Bronchial epithelial cell (primary cell): Measurements from ENCODE around the gene FAM3D. TPM values are rescaled to one million over a fixed set of nuclear protein-coding genes. Genes with fewer than 3 reads are reported as not detected.

Source experiments
- DNase-seq: peaks from one replicate; pipeline ENCODE4 v3.0.0-alpha.2; 2010; ENCODE audit warnings: low read depth
- FAIRE-seq: peaks from 2 replicates; lab custom pipeline; 2011; peaks lifted over from hg19 to GRCh38; lab: Jason Lieb, UNC
- H3K27me3 ChIP-seq: 2 replicates; pipeline ENCODE4 v1.5.1; 2011; ENCODE audit warnings: low read length; ENCODE audit not compliant: control insufficient read depth, insufficient read depth
- H3K36me3 ChIP-seq: 2 replicates; pipeline ENCODE4 v1.5.1; 2011; ENCODE audit warnings: low read length; ENCODE audit not compliant: control insufficient read depth, insufficient read depth
- H3K4me3 ChIP-seq: 2 replicates; pipeline ENCODE4 v1.5.1; 2011; ENCODE audit warnings: mild to moderate bottlenecking, low read depth, low read length, control low read depth
- total RNA-seq: library from RNA; depleted of rRNA; stranded (reverse); fragments of >200 nt; gene quantifications from 2 replicates; pipeline ENCODE4 v1.2.1, GENCODE V29; 2014
- TF ChIP-seq, protein P1 (sequence below): IDR thresholded peaks from 2 replicates; pipeline ENCODE4 v1.5.1; 2011; ENCODE audit warnings: mild to moderate bottlenecking, moderate library complexity, low read length, control low read depth, inconsistent platforms; ENCODE audit not compliant: insufficient read depth, severe bottlenecking

The FAM3D gene
- total RNA-seq, 1 donor from 2014 or later: 5.3 TPM

DNA sequence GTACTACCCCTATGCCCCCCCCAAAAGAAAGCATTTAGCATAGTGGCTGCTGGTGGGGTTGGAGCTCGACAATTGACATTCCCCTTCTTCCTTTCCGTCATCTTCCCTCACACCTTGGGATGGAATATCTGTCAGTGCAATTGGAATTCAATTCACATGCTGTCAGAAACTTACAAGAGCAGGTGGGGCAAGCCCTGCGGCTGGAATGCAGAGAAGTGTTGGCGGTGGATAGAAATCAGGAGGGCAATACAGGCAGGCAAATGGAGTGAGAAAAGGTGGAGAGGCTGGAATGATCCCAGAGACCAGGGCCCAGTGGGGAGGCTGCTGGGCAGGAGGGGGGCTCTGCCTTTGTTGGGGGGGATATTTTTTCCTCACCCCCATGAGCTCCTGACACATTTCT lies 44.1 kb downstream of the FAM3D start:
- Histone ChIP-seq H3K4me3 (no peak overlapping the region), H3K36me3 (no peaks in the 10 kb centered on the region), H3K27me3 (peaks cover 2% of the 10 kb centered on the region)
- FAIRE-seq: no peak
- TF ChIP-seq, protein P1, sequence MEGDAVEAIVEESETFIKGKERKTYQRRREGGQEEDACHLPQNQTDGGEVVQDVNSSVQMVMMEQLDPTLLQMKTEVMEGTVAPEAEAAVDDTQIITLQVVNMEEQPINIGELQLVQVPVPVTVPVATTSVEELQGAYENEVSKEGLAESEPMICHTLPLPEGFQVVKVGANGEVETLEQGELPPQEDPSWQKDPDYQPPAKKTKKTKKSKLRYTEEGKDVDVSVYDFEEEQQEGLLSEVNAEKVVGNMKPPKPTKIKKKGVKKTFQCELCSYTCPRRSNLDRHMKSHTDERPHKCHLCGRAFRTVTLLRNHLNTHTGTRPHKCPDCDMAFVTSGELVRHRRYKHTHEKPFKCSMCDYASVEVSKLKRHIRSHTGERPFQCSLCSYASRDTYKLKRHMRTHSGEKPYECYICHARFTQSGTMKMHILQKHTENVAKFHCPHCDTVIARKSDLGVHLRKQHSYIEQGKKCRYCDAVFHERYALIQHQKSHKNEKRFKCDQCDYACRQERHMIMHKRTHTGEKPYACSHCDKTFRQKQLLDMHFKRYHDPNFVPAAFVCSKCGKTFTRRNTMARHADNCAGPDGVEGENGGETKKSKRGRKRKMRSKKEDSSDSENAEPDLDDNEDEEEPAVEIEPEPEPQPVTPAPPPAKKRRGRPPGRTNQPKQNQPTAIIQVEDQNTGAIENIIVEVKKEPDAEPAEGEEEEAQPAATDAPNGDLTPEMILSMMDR: no peak
- no peak for DNase-seq

DNA sequence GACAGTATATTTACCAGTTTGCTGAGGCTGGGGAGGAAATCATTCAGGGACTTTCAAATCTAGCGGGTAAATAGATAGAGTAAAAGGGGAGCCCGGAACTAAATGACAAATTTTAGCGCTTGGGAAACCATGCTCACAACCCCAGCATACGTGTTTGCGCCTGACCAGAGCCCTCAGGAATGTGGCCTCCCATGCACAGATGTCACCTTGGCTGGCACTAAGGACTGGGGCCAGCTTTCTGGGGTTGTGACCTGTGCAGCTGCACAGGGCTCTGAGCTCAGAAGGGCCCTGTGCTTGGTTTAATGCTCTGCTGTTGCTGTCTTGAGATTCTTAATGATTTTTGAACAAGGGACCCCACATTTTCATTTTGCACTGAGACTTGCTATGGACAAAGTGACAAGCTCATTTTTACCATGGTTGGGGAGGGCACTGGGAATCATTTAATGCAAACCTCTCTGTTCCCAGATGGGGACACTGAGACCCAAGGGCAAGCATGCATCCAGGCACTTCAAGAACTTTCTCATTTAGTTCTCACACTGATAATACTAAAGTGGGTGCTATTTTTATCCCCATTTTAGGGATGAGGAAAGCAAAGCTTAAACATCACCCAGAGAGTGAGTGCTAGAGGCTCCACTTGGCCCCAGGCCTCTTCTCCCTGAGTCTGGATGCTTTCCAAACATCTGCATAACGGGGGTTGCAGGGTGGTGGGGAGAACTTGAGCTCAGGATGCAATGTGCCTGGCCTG lies 45.3 kb downstream of the FAM3D start:
- H3K27me3 ChIP-seq: peaks cover 2% of the 10 kb centered on the region
- TF ChIP-seq, protein P1: no peak
- no peak for DNase-seq
- no peaks in the 10 kb centered on the region for H3K36me3 ChIP-seq
- H3K4me3 ChIP-seq: no peak overlapping the region
- FAIRE-seq: no peak

DNA sequence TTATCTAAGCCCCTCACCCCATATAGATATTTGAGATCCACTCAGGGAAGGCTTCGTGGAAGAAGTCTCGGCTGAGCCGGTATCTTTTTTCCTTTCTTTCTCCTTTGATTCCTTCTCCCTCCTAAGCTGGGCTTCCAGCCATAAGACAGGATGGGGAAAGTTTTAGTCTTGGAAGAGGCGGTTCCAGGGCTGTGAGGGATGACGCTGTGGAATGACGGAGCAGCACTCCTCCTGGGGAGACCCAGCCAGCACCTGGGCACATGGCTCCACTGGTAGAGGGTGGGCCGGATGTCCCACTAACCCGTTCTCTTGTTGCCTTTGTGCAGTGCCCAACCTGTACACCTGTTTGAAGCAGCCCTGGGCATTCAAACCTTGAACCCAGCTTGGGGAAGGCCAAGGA lies 46.2 kb downstream of the FAM3D start:
- H3K36me3 ChIP-seq: no peaks in the 10 kb centered on the region
- no peak for FAIRE-seq
- TF ChIP-seq, protein P1: no peak

GRCh38 chr3:58617338-58617761 lies 49.2 kb downstream of the FAM3D start:
- no peak overlapping the region for H3K4me3 ChIP-seq
- no peaks in the 10 kb centered on the region for H3K36me3 ChIP-seq
- FAIRE-seq: no peak
- no peak for DNase-seq
- TF ChIP-seq, protein P1: no peak
- H3K27me3 ChIP-seq: peaks cover 2% of the 10 kb centered on the region

More for the DNA sequence above, 46.2 kb downstream of the FAM3D start:
- no peak for DNase-seq
- Histone ChIP-seq H3K27me3 (peaks cover 2% of the 10 kb centered on the region), H3K4me3 (no peak overlapping the region)

GRCh38 chr3:58613236-58614132 lies 53.1 kb downstream of the FAM3D start:
- H3K36me3 ChIP-seq: no peaks in the 10 kb centered on the region

More at GRCh38 chr3:58613236-58614132, 53.1 kb downstream of the FAM3D start:
- Histone ChIP-seq H3K27me3 (no peaks in the 10 kb centered on the region), H3K4me3 (no peak overlapping the region)
- FAIRE-seq (no peak), DNase-seq (no peak)
- TF ChIP-seq, protein P1: no peak
